Renal cortex interstitium (tissue), 11 donors: Measurements from ENCODE around the gene DDX24. TPM values are rescaled to one million over a fixed set of nuclear protein-coding genes. Genes with fewer than 3 reads are reported as not detected.

Source experiments
- DNase-seq, 11 donors: peaks; one replicate each; pipeline ENCODE4 v3.0.0-alpha.2; 2013; ENCODE audit warnings: low read depth in 9 of 11, low spot score in 4 of 11; ENCODE audit errors: extremely low read depth in 1 of 11
- polyA plus RNA-seq, 3 donors: library from polyadenylated mRNA; unstranded; fragments of 120-200 nt; gene quantifications; one replicate each; pipeline ENCODE4 v1.2.1, GENCODE V29; 2013; ENCODE audit not compliant: insufficient read length in 3 of 3

DDX24 gene
- polyA plus RNA-seq, 3 donors = 158 to 177 (median 164) TPM

DNA sequence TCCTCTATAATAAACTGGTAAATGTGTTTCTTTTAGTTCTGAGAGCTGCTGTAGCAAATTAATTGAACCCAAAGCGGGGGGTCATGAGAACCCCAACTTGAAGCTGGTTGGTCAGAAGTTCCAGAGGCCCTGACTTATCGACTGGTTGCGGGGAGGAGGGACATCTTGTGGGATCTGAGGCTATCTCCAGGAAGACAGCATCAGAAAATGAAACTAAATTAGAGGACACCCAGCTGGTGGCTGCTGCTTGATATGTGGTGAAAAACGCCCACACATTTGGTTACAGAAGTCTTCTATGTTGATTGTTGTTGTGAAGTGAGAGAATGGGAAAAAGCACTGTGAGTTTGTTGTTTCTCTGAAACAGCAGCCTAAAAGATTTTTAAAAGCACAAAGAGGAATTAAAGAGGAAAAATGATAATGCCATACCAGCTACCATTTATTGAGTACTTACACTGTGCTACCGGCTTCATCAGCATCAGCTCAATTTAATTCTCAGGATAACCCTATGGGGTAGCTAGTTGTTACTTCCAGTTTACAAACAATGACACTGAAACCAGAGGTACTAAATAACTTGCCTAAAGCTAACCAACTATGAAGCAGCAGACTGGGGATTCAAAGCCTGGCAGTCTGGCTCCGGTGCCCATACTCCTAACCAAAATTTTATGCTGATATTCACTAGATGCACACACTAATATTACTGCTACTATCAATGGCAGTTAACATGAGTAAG is 24.3 kb downstream of the DDX24 start:
- peak in 2 of 11 donors; percentile 19 to 38 for DNase-seq

DNA sequence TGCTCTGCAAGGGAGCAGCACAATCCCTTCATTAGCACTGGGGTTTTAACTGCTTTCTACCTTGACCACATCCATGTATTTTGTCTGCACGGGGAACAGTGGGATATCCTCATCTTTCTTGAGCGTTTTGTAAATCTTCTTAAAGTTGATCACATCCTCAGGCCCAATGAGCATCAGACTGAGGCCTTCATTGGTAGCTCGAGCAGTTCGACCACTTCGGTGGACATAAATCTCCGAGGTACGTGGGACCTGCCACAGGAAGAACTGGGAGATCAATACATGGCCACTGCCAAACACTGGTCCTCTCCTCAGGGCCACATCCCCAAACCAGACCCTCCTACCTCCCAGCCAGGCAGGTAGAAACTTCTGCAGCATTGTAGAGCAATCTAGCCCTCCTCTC is 26.1 kb downstream of the DDX24 start:
- DNase-seq = no peak

DNA sequence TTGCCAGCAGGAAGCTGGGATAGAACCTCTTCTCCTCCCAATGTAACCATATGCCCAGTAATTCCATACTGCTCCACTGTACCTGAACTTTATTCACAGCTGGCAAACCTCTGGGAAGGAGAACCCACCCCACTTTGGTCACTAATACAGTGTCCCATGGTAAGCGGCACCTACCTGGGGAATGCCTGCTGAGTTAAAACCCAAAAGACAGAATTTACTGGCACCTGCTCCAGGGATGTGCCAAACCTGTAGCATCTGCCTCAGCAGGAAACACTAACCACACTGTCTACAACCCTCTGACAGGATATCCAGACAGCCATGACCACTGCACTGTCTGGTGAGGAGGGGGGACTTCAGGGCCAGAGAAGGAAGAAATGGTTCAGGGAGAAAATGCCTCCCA is 26.6 kb downstream of the DDX24 start:
- DNase-seq = no peak

DNA sequence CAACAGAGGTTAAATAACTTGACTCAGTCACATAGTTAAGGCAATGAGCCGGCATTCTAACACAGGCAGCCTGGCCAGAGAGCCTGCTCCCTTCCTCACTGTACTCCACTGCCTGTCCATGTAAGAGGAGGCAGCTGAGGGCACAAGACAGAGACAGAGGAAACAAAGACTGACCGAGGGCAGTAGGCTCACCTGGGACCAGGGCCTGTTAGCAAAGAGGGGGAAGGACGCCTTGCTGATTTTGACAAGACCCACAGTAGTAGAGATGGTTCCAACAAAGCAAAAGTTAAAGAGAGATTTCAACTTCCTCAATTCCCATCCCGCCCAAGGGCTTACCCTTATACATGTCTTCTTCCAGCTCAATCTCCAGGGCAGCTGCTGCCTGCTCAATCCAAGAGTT is 28.3 kb downstream of the DDX24 start:
- no peak for DNase-seq

DNA sequence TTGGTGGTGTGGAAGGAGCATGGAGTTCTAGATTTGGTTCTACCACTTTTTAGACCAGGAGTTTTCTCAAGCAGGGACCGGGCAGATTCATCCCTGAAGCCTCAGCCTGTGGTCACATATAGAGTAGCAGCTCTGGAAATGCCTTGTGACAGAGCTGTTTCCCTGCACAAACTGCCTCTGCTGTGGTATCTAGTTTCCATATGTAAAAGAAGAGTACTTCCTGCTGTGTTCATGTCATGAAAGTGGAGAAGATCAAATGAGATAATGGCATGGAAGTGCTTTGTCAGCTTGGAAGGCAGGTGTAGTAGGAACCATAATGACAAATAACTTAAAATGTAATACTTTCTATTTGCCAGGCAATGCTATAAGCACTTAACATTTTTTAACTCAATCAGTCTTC is 28.8 kb downstream of the DDX24 start:
- no peak for DNase-seq

DNA sequence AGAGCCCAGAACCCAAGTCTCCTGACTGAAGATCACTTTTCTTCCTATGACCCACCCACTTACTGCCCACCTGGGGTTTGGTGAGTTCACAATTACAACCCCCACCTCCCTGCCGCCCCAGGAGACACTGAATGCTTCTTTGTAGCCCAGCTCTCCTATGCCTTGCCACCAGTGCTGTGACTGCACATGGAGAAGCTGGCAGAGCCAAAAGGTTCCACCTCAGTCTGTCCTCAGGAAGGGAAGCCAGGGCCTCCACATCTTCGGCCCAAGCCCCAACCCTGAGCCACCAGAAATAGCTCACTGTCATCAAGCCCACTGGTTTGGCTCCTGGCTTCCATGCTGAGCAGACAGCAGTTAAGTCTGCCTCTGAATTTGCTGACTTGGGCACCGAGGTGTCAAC is 29.2 kb downstream of the DDX24 start:
- no peak for DNase-seq

DNA sequence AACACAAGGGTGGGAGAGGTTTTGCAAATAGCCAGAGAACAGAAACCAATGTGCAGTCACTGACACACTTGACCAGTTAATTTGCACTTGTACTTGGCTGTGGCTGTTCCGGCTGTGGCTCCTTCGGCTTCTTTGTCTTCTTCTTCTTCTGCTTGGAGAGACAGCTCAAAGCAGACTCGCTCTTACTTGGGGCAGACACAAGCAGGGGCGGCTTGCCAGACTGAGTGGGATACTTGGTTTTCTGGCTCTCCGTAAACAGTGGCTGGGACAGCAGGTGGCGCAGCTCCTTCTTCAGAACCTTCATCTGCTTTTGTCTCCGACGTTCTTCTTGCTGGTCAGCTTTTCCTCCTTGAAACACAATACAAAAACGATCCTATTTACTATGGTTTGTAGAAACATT is 29.9 kb downstream of the DDX24 start:
- DNase-seq = no peak

DNA sequence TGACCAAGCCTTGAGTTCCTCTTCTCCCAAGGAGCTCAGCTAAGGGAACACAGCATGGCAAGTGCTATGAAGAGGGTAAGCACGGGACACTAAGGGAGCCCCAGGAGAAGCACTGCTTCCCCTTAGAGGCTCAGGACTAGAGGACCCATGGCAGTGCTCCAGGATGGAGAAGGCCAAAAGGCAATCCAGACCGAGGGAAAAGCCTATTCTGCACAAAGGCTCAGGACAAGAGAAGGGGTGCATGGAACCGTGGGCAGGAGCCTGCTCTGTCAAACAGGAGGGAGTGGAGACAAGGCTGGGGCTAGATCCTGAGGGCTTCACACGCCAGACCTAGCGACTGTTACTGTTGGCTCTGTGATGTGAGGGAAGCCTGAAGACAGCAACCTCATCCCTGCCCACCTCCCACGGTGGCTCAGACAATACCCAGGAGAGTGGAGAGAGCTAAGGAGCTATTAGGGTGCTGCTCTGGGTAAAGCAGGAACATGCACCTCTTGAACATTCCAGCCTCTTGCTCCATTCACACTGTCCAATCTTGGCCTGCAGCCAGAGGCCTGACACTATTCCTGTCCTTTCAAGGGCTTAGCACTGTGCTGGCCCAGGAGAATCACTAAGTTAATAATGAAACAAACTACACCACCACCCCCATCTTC is 30.6 kb downstream of the DDX24 start:
- DNase-seq = no peak

DNA sequence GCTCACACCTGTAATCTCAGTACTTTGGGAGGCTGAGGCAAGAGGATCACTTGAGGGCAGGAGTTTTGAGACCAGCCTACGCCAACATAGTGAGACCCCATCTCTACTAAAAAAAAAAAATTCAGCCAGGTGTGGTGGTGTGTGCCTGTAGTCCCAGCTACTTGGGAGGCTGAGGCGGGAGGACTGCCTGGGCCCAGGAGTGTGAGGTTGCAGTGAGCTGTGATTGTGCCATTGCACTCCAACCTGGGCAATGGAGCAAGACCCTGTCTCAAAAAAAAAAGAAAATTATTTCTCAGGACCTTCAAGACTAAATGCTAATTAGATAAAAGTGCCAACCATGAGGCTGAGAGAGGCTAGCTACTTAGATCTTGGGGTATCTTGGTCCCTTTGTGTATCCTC is 31.4 kb downstream of the DDX24 start:
- no peak for DNase-seq

DNA sequence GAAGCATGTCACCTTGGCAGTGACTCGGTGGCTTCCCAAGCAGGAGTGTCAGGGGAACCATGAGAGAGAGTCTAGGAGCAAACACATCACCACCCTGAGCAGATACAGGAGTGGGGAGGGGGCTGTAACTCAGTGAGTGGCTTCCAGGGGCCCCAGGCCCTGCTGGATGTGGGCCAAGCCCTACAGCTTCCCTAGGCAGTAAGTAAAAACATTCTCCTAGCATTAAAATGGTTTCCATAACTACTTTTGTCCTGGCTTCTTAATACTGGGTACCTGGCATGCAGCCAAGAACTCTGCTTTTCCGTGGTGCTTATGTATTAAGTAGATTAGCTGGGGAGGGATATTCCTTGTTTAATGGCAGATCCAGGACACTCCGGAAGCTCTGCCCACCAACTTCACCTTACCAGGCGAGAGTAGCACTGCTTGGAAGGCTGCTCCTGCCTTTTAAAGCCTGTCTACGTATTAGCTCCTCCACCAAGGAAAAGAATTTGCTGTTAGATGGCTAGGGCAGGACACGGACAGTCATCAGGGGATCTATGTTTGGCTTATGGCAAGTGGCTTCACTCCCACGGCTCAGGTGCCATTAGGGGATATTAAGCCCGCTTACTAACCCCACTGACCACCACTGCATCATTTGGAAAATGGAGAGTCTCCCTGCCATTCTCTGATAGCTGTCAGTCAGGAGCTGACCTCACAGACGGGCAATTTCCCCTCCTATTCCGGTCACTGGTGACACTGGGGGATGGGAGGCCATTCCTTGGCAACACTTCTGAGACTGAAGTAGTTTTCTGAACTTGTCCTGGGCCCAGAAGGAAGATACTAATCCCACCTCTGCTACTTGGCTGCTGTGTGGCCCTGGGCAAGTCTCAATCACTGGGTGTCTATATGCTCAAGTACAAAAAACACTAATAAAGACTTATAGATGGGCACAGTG is 32.0 kb downstream of the DDX24 start:
- DNase-seq = no peak

DNA sequence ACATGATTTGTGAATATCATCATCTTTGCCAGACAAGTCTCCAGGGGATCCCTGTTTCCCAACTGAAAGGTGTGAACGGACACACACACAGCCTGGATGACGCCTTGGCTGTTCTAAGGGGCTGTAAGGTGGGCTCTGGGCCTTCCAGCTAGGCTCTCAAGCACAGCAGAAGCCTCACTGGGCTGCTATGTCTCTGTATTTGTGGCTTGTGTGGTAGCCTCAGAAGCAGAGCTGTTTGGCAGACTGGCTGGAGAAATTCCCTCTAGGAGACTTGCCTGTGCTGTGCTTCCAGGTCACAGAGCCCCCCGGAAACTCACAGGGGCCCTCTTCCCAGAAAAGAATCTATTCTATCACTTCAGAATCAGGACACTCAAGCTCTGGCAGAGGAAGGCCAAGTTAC is 33.4 kb downstream of the DDX24 start:
- no peak for DNase-seq

DNA sequence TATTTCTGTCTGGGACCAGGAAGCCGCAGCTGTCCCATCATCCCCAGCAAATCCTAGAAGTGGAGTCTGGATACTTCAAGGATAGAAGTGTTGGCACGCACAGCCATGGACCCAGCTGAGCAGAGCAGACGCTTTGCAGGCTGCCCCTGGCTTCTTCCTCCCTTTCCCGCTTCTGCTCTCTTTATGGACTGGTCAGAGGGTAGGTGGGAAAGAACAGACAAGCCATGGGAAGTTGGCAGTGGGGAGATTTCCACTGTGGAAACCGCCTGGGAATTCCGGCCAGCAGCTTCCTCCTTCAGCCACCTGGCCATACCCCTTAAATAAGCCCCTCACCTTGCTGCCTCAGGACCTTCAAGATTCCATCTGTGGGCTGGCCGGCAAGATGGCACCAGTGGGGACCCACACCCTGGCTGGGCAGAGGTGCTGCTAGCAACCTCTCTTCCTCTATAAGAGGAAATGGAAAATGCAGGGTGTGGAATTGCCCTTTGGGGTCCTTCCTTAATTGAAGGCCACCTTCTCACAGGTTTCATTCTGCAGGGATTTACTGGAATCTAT is 34.2 kb downstream of the DDX24 start:
- DNase-seq = no peak

DNA sequence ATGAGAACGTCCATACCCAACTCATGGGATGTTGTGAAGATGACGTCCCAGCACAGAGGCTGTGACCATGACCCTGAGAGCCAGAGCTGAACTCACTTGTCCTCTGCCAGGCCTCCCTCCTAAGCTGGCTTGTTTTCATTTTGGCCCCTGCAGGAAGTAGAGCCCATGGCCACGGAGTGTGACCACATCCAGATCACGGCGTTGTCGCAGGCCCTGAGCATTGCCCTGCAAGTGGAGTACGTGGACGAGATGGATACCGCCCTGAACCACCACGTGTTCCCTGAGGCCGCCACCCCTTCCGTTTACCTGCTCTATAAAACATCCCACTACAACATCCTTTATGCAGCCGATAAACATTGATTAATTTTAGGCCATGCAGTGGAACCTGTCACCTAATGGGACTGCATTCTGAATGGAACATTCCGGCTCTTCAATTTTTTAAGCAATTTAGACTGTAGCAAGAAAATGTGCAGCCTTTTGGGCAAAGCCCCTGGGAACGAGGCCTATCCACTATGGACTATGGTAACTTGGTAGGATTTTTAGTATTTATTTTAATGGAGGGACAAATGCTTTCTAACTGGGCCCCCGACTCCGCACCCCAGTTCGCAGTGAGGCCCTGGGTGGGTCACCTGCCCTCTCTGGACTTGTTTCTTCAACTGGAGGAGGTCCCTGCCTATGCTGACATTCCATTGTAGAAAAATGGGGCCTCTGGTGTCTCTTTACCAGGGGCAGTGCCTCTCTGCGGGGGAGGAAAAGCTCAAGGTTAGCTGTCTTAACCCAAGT is 35.2 kb downstream of the DDX24 start:
- DNase-seq = no peak

DNA sequence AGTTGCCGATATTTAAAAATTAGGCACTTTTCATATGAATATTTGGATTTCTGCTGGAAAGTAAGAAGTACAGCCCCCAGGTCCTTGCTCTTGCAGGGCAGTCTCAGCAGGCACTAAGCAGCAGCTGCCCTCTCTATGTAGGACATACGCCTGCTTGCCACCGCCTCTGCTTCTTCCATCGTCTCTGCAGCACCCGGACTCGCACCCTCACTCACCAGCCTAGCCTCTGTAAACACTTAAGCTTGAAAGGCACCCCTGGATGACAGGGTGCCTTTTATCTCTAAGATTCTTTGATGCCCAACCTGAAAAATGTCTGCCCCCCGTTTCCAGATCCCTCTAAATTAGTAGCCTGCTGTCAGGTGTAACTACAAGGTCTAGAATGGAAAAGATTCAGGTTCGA is 35.9 kb downstream of the DDX24 start:
- no peak for DNase-seq

DNA sequence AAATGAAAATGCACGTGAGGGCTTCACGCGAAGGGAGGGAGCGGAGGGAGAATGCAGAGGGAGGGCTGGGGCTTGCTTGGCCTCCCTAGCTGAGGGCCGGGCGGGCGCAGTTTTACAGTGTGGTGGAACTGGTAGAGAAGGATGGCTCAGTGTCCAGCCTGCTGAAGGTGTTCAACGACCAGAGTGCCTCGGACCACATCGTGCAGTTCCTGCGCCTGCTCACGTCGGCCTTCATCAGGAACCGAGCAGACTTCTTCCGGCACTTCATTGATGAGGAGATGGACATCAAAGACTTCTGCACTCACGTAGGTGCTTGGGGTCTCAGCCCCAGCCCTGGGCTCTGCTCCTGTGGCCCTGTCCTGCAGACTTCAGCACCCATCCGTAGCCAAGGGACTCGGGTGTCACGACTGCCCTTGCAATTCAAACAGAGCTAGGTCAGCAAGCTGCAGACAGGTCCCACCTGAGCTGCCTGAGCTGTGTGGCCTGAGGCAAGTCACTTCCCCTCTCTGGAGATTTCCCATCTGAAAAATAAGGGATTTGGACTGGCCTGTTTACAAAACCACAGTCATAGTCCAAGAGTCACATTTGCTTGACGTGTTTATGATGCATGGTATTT is 36.4 kb downstream of the DDX24 start:
- no peak for DNase-seq

DNA sequence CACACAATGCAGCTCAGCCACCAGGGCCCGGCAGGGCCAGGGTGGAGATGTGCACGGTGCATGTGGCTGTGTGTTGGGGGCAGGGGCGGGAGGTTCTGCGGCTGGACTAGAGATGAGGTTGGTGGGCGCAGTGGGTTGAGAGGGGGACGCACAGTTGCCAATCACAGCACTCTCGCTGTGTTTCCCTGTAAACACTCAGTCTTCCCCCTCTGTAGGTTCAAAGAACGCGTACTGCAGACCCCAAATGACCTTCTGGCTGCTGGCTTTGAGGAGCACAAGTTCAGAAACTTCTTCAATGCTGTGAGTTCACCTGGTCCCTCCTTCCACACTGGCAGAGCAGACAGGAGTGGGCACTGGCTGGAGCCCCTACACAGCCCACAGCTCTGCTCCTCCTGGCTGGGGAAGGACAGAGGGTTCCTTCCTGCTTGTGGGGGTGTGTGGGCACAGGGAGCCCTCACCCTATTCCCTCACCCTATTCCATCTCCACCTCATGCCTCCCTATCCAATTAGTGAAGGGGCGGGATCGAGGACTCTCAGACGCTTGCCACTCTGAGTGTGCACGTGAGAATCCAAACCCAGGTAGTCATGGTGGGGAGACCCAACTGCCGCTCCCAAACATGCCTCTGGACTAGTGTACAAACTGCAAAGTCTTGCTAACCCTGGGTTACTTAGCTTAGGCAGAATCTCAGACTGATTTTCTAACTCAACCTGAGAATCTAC is 37.1 kb downstream of the DDX24 start:
- no peak for DNase-seq

DNA sequence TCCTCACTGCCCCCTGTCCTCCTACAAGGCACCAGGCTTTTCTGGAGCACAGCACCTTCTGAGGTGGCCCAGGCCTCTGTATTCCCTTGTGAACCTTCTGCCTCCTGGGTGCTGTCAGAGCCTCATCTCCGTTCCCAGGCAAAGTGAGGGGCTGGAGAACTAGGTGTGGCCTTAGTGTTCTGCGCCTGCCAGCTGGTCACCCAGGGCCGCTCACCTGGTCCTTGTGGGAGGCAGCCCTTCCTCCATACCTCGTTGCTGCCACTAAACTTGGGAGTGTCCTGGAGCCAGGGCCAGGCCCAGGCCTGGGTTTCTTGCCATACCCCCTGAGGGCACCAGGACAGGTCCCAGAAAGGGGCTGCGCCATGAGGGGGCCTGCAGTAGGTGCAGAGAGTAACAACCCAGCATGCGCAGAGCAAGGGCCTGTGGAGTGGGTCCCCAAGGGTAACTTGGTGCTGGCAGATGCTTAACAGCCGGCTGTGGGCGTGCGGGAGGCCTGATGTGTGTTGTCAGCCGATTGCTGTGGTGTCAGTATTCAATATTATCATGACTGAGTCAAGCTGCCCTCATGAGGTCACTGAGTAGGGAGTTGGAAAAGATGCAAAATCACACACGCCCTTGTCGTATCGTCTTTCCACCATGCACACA is 37.8 kb downstream of the DDX24 start:
- DNase-seq = no peak
